ENCODE measurements around the gene SCYGR7. TPM values are rescaled to one million over a fixed set of nuclear protein-coding genes. Genes with fewer than 3 reads are reported as not detected.
"Not testable (repeated sequence)": the region's sequence is repeated elsewhere in the genome, so short reads cannot be mapped to it uniquely, and the experiment has no call there.

Gene SCYGR7
- total and polyA plus RNA-seq, 2 donors (not counting 1 experiment from before 2014, with no cell fraction given) = not detected

DNA sequence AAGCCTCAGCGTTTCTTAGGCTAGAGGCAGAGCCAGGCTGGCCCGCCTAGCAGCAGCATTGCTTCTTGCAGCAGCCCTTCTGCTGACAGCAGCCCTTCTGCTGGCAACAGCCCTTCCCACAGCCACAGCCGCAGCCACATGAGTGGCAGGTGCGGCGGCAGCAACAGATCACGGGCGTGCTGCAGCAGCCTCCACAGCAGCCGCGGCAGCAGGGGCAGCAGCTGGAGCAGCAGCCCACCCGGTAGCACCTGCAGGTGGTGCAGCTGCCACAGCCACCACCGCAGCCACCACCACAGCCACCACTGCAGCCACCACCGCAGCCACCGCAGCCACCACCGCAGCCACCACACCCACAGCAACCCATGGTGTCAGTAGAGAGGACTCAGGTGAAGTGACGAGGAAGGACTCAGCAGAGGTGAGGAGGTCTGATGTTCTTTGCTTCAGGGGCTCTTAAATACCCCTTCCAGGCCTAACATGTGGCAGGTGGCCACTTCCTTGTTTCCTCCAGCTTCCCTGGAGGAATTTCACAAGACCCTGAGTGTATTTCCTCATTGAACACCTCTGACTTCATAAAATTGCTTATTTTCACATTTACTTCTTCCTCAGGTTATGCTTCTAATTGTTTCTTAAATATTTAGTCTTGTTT is 3.6 kb upstream of the SCYGR7 start, which contains the start of gene SCYGR6:
SCYGR6 (minus strand) TSS at position 364 of the 646 bp plus-strand sequence; CDS start at position 364, 0 bp downstream.
- ChIA-PET CTCF (no interaction called here), POLR2A (no interaction called here)
- H3K79me2 ChIP-seq (ENCODE audit: control insufficient read depth, insufficient read depth, low read length) = no peaks in the 10 kb centered on the region
- no peak within 1 kb of the TSS for H3K4me3 ChIP-seq (ENCODE audit: control extremely low read depth in 1 of 5, extremely low read depth in 1 of 5, insufficient read depth in 1 of 5, low read depth in 2 of 5, low read length in 4 of 5)
- H3K4me1 ChIP-seq (ENCODE audit: control insufficient read depth in 2 of 2, insufficient read depth in 2 of 2, low read length in 2 of 2) = no peaks in the 10 kb centered on the region
- TF ChIP-seq EZH2 (IDR thresholded peaks at IDR 0.05; ENCODE audit: borderline replicate concordance, insufficient read depth, low read depth, low read length, poor library complexity, severe bottlenecking) = no peak
- TF ChIP-seq, protein P1, sequence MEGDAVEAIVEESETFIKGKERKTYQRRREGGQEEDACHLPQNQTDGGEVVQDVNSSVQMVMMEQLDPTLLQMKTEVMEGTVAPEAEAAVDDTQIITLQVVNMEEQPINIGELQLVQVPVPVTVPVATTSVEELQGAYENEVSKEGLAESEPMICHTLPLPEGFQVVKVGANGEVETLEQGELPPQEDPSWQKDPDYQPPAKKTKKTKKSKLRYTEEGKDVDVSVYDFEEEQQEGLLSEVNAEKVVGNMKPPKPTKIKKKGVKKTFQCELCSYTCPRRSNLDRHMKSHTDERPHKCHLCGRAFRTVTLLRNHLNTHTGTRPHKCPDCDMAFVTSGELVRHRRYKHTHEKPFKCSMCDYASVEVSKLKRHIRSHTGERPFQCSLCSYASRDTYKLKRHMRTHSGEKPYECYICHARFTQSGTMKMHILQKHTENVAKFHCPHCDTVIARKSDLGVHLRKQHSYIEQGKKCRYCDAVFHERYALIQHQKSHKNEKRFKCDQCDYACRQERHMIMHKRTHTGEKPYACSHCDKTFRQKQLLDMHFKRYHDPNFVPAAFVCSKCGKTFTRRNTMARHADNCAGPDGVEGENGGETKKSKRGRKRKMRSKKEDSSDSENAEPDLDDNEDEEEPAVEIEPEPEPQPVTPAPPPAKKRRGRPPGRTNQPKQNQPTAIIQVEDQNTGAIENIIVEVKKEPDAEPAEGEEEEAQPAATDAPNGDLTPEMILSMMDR (IDR thresholded peaks at IDR 0.05) = no peak
- H3K36me3 ChIP-seq (replicated peaks in 1 of 2; ENCODE audit: control extremely low read depth in 1 of 2, control insufficient read depth in 1 of 2, extremely low read depth in 1 of 2, insufficient read depth in 2 of 2, low read length in 1 of 2) = no peaks in the 10 kb centered on the region
- H3K9me3 Mint-ChIP-seq (ENCODE audit: insufficient read depth) = no peaks in the 10 kb centered on the region
- no peaks in the 10 kb centered on the region for H4K20me1 ChIP-seq (ENCODE audit: control insufficient read depth, insufficient read depth, low read length, poor library complexity, severe bottlenecking)
- WGBS (ENCODE audit: insufficient coverage) = 93% methylated on average over 10 of the region's 15 CpGs
- no peak within 1 kb of the TSS for H3K4me3 Mint-ChIP-seq
- DNase-seq = no peak
- peaks cover 25% of the 10 kb centered on the region for H3K27me3 Mint-ChIP-seq
- no peak within 1 kb of the TSS for H3K27ac ChIP-seq (ENCODE audit: low read length in 2 of 2)
- H3K27me3 ChIP-seq (replicated peaks in 1 of 4; ENCODE audit: control extremely low read depth in 1 of 4, control insufficient read depth in 3 of 4, insufficient read depth in 4 of 4, low read length in 3 of 4) = peaks cover 0 to 3% (median 0%) of the 10 kb centered on the region in 4 experiments
- no peaks in the 10 kb centered on the region for H3K4me1 Mint-ChIP-seq
- H3K27ac Mint-ChIP-seq = no peak within 1 kb of the TSS
- intact Hi-C loops (cut with micrococcal nuclease) = no loop called here
- ATAC-seq (ENCODE audit: low read depth) = no peak
- no peak within 1 kb of the TSS for H3K9ac ChIP-seq (ENCODE audit: low read length)
- no peaks in the 10 kb centered on the region for H3K9me3 ChIP-seq (ENCODE audit: control extremely low read depth in 1 of 3, control insufficient read depth in 2 of 3, insufficient read depth in 1 of 3, low read length in 2 of 3)
- no peak within 1 kb of the TSS for H3K4me2 ChIP-seq (replicated peaks; ENCODE audit: low read depth, low read length, poor library complexity, severe bottlenecking)
- H2AFZ ChIP-seq (ENCODE audit: insufficient read depth, low read depth, low read length, poor library complexity, severe bottlenecking) = no peak within 1 kb of the TSS

DNA sequence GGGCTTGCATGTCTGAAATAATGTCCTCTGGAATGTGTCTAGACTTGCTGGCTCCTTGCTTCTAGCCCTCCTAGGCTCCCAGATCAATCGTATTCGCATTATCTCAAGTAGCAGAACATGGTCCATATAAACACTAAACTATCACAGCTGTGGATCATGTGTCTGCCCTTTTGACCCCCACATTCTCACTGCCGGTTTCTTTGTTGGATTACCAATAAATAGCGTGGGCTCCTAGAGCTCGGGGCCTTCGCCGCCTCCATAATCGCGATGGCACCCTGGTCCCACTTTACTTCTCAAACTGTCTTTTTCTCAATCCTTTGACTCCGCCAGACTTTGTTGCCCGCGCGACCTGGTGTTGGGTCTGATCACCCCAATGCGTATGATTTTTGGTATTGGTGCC is 11.2 kb downstream of the SCYGR7 start:
- DNase-seq = no peak
- intact Hi-C loops (cut with micrococcal nuclease) = no loop called here
- H3K9me3 Mint-ChIP-seq (ENCODE audit: insufficient read depth) = no peaks in the 10 kb centered on the region
- POLR2A ChIA-PET = no interaction called here
- Histone ChIP-seq H3K4me2 (replicated peaks; ENCODE audit: low read depth, low read length, poor library complexity, severe bottlenecking) (no peak overlapping the region), H3K4me1 (ENCODE audit: control insufficient read depth in 2 of 2, insufficient read depth in 2 of 2, low read length in 2 of 2) (no peaks in the 10 kb centered on the region), H3K27me3 (replicated peaks in 1 of 4; ENCODE audit: control extremely low read depth in 1 of 4, control insufficient read depth in 3 of 4, insufficient read depth in 4 of 4, low read length in 3 of 4) (no peaks in the 10 kb centered on the region), H3K79me2 (ENCODE audit: control insufficient read depth, insufficient read depth, low read length) (no peaks in the 10 kb centered on the region), H3K9ac (ENCODE audit: low read length) (no peak overlapping the region), H3K36me3 (replicated peaks in 1 of 2; ENCODE audit: control extremely low read depth in 1 of 2, control insufficient read depth in 1 of 2, extremely low read depth in 1 of 2, insufficient read depth in 2 of 2, low read length in 1 of 2) (no peaks in the 10 kb centered on the region), H3K4me3 (ENCODE audit: control extremely low read depth in 1 of 5, extremely low read depth in 1 of 5, insufficient read depth in 1 of 5, low read depth in 2 of 5, low read length in 4 of 5) (no peak overlapping the region), H3K27ac (ENCODE audit: low read length in 2 of 2) (no peak overlapping the region), H4K20me1 (ENCODE audit: control insufficient read depth, insufficient read depth, low read length, poor library complexity, severe bottlenecking) (no peaks in the 10 kb centered on the region), H2AFZ (ENCODE audit: insufficient read depth, low read depth, low read length, poor library complexity, severe bottlenecking) (no peak overlapping the region), H3K9me3 (ENCODE audit: control extremely low read depth in 1 of 3, control insufficient read depth in 2 of 3, insufficient read depth in 1 of 3, low read length in 2 of 3) (no peaks in the 10 kb centered on the region)
- 97% methylated on average over 9 of the region's 14 CpGs for WGBS (ENCODE audit: insufficient coverage)
- CTCF ChIA-PET = interaction anchor here (1.4 kb wide), 1 partner anchor 27 kb away, joined by 4 read pairs; no protein-coding TSS in a partner anchor
- H3K27ac Mint-ChIP-seq = no peak overlapping the region
- ATAC-seq (ENCODE audit: low read depth) = no peak
- H3K4me1 Mint-ChIP-seq = no peaks in the 10 kb centered on the region
- TF ChIP-seq, protein P1 (IDR thresholded peaks at IDR 0.05) = no peak
- no peak for TF ChIP-seq EZH2 (IDR thresholded peaks at IDR 0.05; ENCODE audit: borderline replicate concordance, insufficient read depth, low read depth, low read length, poor library complexity, severe bottlenecking)
- H3K4me3 Mint-ChIP-seq = no peak overlapping the region
- peaks cover 4% of the 10 kb centered on the region for H3K27me3 Mint-ChIP-seq

DNA sequence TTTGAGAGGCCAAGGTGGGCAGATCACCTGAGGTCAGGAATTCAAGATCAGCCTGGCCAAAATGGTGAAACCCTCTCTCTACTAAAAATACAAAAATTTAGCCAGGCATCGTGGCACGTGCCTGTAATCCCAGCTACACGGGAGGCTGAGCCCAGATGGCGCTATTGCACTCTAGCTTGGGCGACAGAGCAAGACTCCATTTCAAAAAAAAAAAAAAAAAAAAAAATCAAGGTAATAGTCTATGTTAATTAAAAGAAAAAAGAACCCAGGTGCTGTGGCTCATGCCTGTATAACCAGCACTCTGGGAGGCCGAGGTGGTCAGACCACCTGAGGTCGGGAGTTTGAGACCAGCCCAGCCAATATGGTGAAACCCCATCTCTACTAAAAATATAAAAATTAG is 12.6 kb downstream of the SCYGR7 start:
- H3K27me3 Mint-ChIP-seq; H3K4me1 Mint-ChIP-seq; H3K79me2 ChIP-seq (ENCODE audit: control insufficient read depth, insufficient read depth, low read length); H3K4me3 ChIP-seq (ENCODE audit: control extremely low read depth in 1 of 5, extremely low read depth in 1 of 5, insufficient read depth in 1 of 5, low read depth in 2 of 5, low read length in 4 of 5); DNase-seq; H3K27me3 ChIP-seq (replicated peaks in 1 of 4; ENCODE audit: control extremely low read depth in 1 of 4, control insufficient read depth in 3 of 4, insufficient read depth in 4 of 4, low read length in 3 of 4); CTCF ChIA-PET; ATAC-seq (ENCODE audit: low read depth); H2AFZ ChIP-seq (ENCODE audit: insufficient read depth, low read depth, low read length, poor library complexity, severe bottlenecking); H3K27ac ChIP-seq (ENCODE audit: low read length in 2 of 2); intact Hi-C loops (cut with micrococcal nuclease); H4K20me1 ChIP-seq (ENCODE audit: control insufficient read depth, insufficient read depth, low read length, poor library complexity, severe bottlenecking); H3K4me1 ChIP-seq (ENCODE audit: control insufficient read depth in 2 of 2, insufficient read depth in 2 of 2, low read length in 2 of 2); H3K9me3 Mint-ChIP-seq (ENCODE audit: insufficient read depth); H3K4me2 ChIP-seq (replicated peaks; ENCODE audit: low read depth, low read length, poor library complexity, severe bottlenecking); H3K36me3 ChIP-seq (replicated peaks in 1 of 2; ENCODE audit: control extremely low read depth in 1 of 2, control insufficient read depth in 1 of 2, extremely low read depth in 1 of 2, insufficient read depth in 2 of 2, low read length in 1 of 2); H3K9me3 ChIP-seq (ENCODE audit: control extremely low read depth in 1 of 3, control insufficient read depth in 2 of 3, insufficient read depth in 1 of 3, low read length in 2 of 3); POLR2A ChIA-PET; H3K9ac ChIP-seq (ENCODE audit: low read length); H3K27ac Mint-ChIP-seq; H3K4me3 Mint-ChIP-seq: not testable (repeated sequence)
- WGBS (ENCODE audit: insufficient coverage) = no CpG with 5 or more reads among the region's 7 CpGs

All from B cell (primary cell).